HAP-1 (cell line): ENCODE data around the gene STXBP3.
"Not testable (repeated sequence)": the region's sequence is repeated elsewhere in the genome, so short reads cannot be mapped to it uniquely, and the experiment has no call there.

Experiments used
- DNase-seq, 2 experiments: peaks; one replicate each; pipeline ENCODE4 v3.0.0-alpha.2; 2016 to 2020; ENCODE audit warnings: low spot score in 2 of 2
- H3K27me3 ChIP-seq: fragments of 250-450 bp; sonication (Bioruptor Pico); 2 replicates; pipeline ENCODE4 v1.5.1; 2020; ENCODE audit warnings: low read depth, mild to moderate bottlenecking, moderate library complexity
- H3K36me3 ChIP-seq: fragments of 250-450 bp; sonication (Bioruptor Pico); replicated peaks from 2 replicates; pipeline ENCODE4 v1.5.1; 2020; ENCODE audit warnings: mild to moderate bottlenecking
- H3K4me1 ChIP-seq: fragments of 250-450 bp; sonication (Bioruptor Pico); 2 replicates; pipeline ENCODE4 v1.5.1; 2020; ENCODE audit warnings: mild to moderate bottlenecking
- H3K4me3 ChIP-seq: fragments of 250-450 bp; sonication (Bioruptor Pico); 2 replicates; pipeline ENCODE4 v1.5.1; 2020; ENCODE audit warnings: mild to moderate bottlenecking, moderate library complexity
- H3K9me3 ChIP-seq: fragments of 250-450 bp; sonication (Bioruptor Pico); 2 replicates; pipeline ENCODE4 v1.5.1; 2020; ENCODE audit warnings: mild to moderate bottlenecking, moderate library complexity
- in situ Hi-C: fragments of 300-500 bp; cut with MboI; formaldehyde crosslinking; loops from 3 replicates; pipeline ENCODE4 v1.14.3; 2020; ENCODE audit warnings: low sequenced_read_pairs, inconsistent platforms, mixed read lengths

The STXBP3 gene

DNA sequence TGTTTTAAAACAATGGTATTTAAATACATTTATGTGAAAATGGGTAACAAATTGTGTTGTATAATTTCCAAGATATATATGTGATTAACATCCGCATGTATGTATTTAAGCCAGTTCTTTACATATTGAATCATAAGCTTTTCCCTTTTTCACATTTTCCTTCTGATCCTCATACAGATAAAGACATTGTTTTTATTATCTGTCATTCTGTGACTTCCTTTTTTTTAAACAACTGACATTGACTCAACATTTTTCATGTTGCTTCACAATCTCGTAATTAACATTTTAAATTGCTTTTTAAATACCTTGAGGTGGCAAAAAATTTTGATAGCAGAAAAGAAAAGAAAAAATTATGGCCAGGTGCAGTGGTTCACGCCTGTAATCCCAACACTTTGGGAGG lies 1.4 kb downstream of the STXBP3 start:
- no peak for DNase-seq
- in situ Hi-C loops: no loop called here
- H3K4me3 ChIP-seq: no peak overlapping the region
- 0 out of 2 replicates have a peak, but pooled peaks cover under 1% of the 10 kb centered on the region for H3K27me3 ChIP-seq
- H3K4me1 ChIP-seq: no peaks in the 10 kb centered on the region; the same call in none of the 2 replicates
- peaks cover 4% of the 10 kb centered on the region; the same call in 1 of the 2 replicates for H3K36me3 ChIP-seq
- no peaks in the 10 kb centered on the region for H3K9me3 ChIP-seq

DNA sequence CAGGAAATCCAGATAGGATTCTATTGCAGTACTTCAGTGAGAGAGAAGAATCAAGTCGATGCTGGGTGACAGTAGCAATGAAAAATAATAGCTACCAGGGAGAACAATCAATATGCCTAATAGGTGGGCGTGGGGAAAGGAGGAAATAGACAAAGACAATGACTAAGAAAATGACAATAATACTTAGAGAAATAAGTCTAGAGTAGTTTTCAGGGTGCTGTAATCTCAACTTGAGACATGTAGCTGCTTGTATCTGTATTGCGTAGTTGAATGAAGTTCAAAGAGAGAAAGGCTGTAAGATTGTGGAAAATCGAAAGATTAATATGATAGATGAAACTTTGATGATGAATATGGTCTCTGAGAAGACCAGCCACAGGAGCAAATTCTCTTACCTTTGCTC lies 2.6 kb downstream of the STXBP3 start:
- peaks cover 5% of the 10 kb centered on the region; the same call in 1 of the 2 replicates for H3K36me3 ChIP-seq
- H3K9me3 ChIP-seq: no peaks in the 10 kb centered on the region
- in situ Hi-C loops: no loop called here
- H3K4me3 ChIP-seq: no peak overlapping the region
- no peaks in the 10 kb centered on the region for H3K27me3 ChIP-seq
- DNase-seq: no peak
- H3K4me1 ChIP-seq: no peaks in the 10 kb centered on the region; the same call in none of the 2 replicates

DNA sequence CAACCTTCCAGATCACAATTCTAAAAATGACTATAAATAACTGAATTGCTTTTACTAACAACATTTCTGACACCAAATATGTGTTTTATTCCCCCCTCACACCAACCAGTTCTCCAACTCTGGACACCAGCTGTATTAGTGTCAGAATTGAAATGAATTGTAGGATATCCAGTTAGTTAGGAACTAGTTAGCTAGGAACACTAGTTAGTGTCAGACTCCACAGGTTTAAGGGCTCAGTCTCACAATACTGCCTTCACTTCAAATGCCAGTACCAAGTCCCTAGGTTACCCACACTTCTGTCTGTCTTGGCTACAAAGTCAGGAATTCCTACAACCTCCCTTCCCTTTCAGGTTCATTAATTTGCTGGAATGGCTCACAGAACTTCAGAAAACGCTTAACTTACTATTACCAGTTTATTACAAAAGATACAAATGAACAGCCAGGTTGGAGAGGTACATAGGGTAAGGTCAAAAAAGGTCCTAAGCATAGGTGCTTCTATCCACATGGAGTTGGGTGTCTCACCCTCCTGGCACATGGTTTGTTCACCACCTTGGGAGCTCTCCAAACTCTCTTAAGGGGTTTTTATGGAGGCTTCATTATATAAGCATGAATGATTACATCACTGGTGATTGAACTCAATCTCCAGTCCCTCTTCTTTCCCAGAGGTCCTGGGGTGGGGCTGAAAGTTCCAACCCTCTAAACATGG lies 4.2 kb downstream of the STXBP3 start:
- no peak for DNase-seq
- peaks cover 10% of the 10 kb centered on the region; the same call in 1 of the 2 replicates for H3K36me3 ChIP-seq
- in situ Hi-C loops: no loop called here
- no peak overlapping the region for H3K4me3 ChIP-seq
- H3K27me3 ChIP-seq: no peaks in the 10 kb centered on the region
- H3K4me1 ChIP-seq: no peaks in the 10 kb centered on the region; the same call in none of the 2 replicates
- H3K9me3 ChIP-seq: no peaks in the 10 kb centered on the region

DNA sequence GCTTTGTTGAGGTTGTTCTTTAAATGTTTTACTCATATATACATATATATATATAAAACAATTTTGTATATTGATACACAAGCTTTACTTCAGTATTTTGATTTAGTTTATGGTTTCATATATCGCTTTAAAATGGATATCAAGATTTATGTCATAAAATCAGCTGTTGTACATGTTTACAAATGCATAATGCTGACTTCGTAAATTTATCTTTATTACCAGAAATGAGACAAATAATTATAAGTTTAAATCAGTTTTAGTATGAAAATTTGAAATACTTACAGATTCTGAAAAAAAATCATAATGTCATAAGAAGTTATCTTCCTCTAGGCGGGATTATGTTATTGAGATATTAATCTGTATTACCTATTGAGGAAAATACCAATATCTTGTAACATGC lies 6.9 kb downstream of the STXBP3 start:
- H3K4me1 ChIP-seq: no peaks in the 10 kb centered on the region
- H3K36me3 ChIP-seq: peaks cover 10% of the 10 kb centered on the region
- H3K27me3 ChIP-seq: no peaks in the 10 kb centered on the region
- no peak overlapping the region for H3K4me3 ChIP-seq
- no peaks in the 10 kb centered on the region for H3K9me3 ChIP-seq
- no peak for DNase-seq
- in situ Hi-C loops: no loop called here

DNA sequence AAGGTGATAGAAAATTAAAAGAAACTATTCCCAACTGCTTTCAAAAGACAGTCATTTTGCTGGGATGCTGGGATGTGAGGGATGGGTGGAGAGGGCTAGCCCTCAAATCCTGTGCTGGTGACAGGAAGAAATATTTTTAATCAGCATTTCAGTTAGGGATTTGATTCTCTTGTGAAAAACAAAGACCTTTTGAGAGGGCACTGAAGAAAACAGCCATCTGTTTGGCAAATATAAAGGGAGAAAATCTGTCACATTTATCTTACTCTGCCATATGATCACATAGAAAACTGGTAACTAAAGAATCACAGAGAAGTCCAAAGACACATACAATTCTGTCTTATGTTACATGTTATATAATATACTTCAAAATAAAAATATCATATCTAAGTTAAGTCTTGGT lies 12.3 kb downstream of the STXBP3 start:
- peaks cover 8% of the 10 kb centered on the region for H3K36me3 ChIP-seq

DNA sequence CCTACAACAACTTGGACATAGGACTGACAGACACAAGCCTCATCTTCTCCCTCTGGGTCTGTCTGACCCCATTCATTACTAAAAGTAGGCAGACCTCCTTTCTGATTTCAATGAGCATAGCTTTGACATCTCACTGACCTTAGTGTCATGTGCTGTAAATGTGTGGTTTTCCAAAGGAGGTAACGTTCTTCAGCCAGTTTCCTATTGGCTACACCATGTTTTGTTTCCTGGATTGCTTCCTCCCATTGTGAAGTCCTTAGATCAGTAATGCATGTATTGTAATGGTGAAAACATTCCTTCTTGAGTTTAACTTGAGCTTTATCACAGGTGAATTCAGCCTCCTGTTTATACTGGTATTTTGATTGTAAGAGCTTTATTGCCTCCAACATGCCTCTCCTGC lies 20.6 kb downstream of the STXBP3 start:
- no peak overlapping the region for H3K4me3 ChIP-seq
- no peaks in the 10 kb centered on the region for H3K27me3 ChIP-seq
- DNase-seq: no peak
- peaks cover 7% of the 10 kb centered on the region; the same call in 1 of the 2 replicates for H3K36me3 ChIP-seq
- in situ Hi-C loops: no loop called here
- no peaks in the 10 kb centered on the region for H3K9me3 ChIP-seq
- H3K4me1 ChIP-seq: peaks cover 13% of the 10 kb centered on the region

More for the DNA sequence above, 12.3 kb downstream of the STXBP3 start:
- in situ Hi-C loops: no loop called here
- Histone ChIP-seq H3K9me3 (no peaks in the 10 kb centered on the region), H3K4me3 (no peak overlapping the region), H3K27me3 (no peaks in the 10 kb centered on the region), H3K4me1 (no peaks in the 10 kb centered on the region)
- DNase-seq: no peak

DNA sequence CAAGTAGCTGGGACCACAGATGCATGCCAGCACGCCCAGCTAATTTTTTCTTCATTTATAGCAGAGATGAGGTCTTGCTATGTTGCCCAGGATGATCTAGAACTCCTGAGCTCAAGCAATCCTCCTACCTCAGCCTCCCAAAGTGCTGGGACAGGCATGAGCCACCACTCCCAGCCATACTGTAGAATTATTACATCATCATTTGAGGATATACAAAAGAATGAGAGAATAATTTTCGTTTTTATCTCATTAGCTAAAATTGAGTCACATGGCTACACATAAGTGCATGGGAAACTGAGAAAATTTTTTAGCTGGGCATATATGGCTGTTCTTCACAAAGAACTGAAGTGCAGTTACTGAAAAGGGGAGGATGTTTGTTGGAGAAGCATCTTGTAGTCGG lies 21.2 kb downstream of the STXBP3 start:
- in situ Hi-C loops: no loop called here
- H3K36me3 ChIP-seq: peaks cover 7% of the 10 kb centered on the region; the same call in 1 of the 2 replicates
- H3K9me3 ChIP-seq: no peaks in the 10 kb centered on the region
- H3K4me3 ChIP-seq: no peak overlapping the region
- peaks cover 13% of the 10 kb centered on the region for H3K4me1 ChIP-seq
- DNase-seq: no peak
- no peaks in the 10 kb centered on the region for H3K27me3 ChIP-seq

DNA sequence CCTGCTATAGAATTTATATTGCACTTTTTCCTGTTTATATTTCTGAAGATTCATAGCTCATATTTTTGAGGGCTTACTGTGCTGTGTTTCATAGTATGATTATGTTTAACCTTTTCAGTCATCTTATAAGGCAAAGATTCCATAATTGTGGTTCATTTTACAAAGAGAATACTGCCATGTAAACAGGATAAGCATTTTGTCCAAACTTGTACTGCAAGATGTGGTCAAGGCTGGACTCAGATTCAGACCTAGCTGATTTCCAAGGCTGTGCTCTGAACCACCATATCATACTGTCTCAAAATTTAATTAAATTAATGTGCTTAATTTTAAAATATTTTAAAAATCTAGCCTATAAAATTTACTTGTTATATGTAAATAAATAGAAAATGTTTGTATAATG lies 31.4 kb downstream of the STXBP3 start:
- Histone ChIP-seq H3K4me3 (no peak overlapping the region), H3K4me1 (no peaks in the 10 kb centered on the region), H3K36me3 (peaks cover 15% of the 10 kb centered on the region), H3K9me3 (no peaks in the 10 kb centered on the region), H3K27me3 (no peaks in the 10 kb centered on the region)
- in situ Hi-C loops: no loop called here
- DNase-seq: no peak

DNA sequence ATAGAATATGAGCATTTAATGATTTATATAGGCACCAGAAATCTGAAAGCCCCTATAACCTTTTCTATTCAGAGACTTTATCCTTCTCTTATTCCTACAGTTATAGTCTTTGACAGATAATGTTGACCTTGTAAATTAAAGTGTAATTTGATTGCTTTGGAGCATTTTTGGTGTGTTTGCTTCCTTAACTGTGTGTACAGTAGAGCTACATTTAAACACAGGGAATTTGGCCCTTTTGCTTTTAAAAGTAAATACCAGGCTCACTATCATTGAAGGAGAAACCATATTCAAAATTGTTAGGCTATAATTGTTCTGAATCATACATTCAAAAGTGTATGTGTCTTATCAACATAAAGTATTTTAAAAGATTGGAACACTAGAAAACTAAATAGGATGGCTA lies 33.0 kb downstream of the STXBP3 start:
- peaks cover 15% of the 10 kb centered on the region for H3K36me3 ChIP-seq
- in situ Hi-C loops: no loop called here
- H3K9me3 ChIP-seq: no peaks in the 10 kb centered on the region
- no peaks in the 10 kb centered on the region for H3K27me3 ChIP-seq
- DNase-seq: no peak
- no peak overlapping the region for H3K4me3 ChIP-seq
- no peaks in the 10 kb centered on the region for H3K4me1 ChIP-seq

DNA sequence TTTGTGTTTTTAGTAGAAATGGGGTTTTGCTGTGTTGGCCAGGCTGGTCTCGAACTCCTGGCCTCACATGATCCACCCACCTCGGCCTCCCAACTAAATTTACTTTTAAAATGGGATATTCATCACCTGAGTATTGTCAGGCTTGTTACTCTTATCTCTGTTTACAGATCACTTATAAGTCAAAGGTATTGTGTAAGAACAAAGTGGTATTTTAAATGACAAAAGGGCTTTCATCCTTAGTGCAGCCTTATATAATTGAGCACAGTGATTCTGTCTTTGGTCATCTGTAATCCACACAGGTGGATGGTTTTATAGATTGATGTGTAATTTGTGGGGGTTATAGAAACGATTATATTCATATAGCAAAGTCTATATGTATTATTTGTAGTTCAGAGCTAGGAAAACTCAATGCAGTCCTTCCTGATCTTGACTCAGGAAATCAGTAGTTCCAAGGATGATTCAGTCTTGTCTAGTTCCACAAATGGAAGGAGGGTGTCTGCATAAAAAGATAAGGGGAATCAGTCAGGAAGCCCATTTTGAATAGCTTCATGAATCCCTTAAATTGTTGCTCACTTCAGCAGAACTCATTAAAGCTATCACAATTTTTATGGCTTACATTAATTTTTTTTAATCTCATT lies 34.6 kb downstream of the STXBP3 start:
- peaks cover 9% of the 10 kb centered on the region for H3K9me3 ChIP-seq
- in situ Hi-C loops: no loop called here
- no peaks in the 10 kb centered on the region for H3K27me3 ChIP-seq
- H3K4me1 ChIP-seq: no peaks in the 10 kb centered on the region
- peaks cover 19% of the 10 kb centered on the region for H3K36me3 ChIP-seq
- no peak overlapping the region for H3K4me3 ChIP-seq
- DNase-seq: peak in 1 of 2 experiments; percentile 39

DNA sequence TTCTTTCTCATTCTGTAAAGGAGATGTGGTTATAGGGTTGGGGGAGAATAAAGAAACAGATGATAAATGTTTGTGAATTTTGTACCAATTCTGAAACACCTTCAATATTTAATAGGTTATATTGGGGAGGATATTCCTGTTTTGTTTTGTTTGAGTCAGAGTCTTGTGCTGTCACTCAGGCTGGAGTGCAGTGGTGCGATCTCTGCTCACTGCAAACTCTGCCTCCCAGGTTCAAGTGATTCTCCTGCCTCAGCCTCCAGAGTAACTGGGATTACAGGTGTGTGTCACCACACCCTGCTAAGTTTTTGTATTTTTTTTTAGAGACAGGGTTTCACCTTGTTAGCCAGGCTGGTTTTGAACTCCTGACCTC lies 35.1 kb downstream of the STXBP3 start:
- H3K36me3 ChIP-seq: peaks cover 16% of the 10 kb centered on the region
- DNase-seq, H3K4me1 ChIP-seq, H3K9me3 ChIP-seq, in situ Hi-C loops, H3K27me3 ChIP-seq, H3K4me3 ChIP-seq: not testable (repeated sequence)

DNA sequence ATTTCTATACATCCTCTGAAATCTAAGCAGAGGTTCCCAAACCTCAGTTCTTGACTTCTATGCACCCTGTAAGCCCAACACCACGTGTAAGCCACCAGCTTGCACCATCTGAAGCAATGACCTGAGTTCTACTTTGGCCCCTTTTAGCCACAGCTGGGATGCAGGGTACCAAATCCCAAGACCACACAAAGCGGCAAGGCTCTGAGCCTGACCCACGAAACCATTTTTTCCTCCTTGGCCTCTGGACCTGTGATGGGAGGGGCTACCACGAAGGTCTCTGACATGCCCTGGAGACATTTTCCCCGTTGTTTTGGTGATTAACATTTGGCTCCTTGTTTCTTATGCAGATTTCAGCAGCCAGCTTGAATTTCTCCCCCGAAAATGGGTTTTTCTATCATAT lies 38.8 kb downstream of the STXBP3 start:
- H3K36me3 ChIP-seq: peaks cover 6% of the 10 kb centered on the region; the same call in 1 of the 2 replicates
- H3K4me1 ChIP-seq: no peaks in the 10 kb centered on the region
- in situ Hi-C loops: no loop called here
- H3K9me3 ChIP-seq: peaks cover 9% of the 10 kb centered on the region
- no peaks in the 10 kb centered on the region for H3K27me3 ChIP-seq
- no peak for DNase-seq
- H3K4me3 ChIP-seq: no peak overlapping the region

DNA sequence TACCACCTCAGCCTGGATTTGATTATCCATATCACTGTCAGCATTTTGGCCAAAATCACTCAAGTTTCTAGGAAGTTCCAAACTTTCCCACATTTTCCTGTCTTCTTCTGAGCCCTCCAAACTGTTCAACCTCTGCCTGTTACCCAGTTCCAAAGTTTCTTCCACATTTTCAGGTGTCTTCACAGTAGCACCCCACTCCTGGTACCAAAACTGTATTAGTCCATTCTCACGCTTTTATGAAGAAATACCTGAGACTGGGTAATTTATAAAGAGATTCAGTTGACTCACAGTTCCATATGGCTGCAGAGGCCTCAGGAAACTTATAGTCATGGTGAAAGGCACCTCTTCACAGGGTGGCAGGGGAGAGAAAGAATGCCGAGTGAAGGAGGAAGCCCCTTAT lies 39.4 kb downstream of the STXBP3 start:
- Histone ChIP-seq H3K27me3 (no peaks in the 10 kb centered on the region), H3K9me3 (peaks cover 9% of the 10 kb centered on the region), H3K4me3 (no peak overlapping the region), H3K36me3 (peaks cover 6% of the 10 kb centered on the region; the same call in 1 of the 2 replicates), H3K4me1 (no peaks in the 10 kb centered on the region)
- no peak for DNase-seq
- in situ Hi-C loops: no loop called here

DNA sequence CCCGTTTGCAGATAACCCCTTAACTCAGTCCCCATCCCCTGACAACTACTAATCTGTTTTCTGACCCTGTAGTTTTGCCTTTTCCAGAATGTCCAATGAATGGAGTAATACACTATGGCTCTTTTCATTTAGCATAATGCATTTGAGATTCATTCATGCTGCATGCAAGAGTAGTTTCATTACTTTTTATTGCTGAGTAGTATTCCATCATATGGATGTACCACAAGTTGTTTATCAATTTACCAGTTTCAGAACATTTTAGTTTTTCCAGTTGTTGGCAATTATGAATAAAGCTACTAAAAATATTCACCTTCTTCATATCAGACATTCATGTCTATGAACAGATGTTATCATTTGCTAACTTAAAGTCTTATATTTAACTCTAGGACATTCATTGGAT lies 45.3 kb downstream of the STXBP3 start:
- in situ Hi-C loops: no loop called here
- no peaks in the 10 kb centered on the region for H3K27me3 ChIP-seq
- no peak overlapping the region for H3K4me3 ChIP-seq
- no peak for DNase-seq
- peaks cover 2% of the 10 kb centered on the region; the same call in 1 of the 2 replicates for H3K9me3 ChIP-seq
- no peaks in the 10 kb centered on the region for H3K4me1 ChIP-seq
- peaks cover 4% of the 10 kb centered on the region for H3K36me3 ChIP-seq
